GM18511 (cell line): ENCODE measurements around the gene USP7.

Experiments
- ATAC-seq: cut with Tn5 transposase; IDR thresholded peaks from one replicate; pipeline ENCODE4 v1.9.1; 2021; ENCODE audit warnings: mild to moderate bottlenecking, moderate library complexity; ENCODE audit not compliant: unreplicated experiment

Gene USP7

GRCh38 chr16:8865145-8865882, 98.4 kb downstream of the USP7 start:
- no peak for ATAC-seq

DNA sequence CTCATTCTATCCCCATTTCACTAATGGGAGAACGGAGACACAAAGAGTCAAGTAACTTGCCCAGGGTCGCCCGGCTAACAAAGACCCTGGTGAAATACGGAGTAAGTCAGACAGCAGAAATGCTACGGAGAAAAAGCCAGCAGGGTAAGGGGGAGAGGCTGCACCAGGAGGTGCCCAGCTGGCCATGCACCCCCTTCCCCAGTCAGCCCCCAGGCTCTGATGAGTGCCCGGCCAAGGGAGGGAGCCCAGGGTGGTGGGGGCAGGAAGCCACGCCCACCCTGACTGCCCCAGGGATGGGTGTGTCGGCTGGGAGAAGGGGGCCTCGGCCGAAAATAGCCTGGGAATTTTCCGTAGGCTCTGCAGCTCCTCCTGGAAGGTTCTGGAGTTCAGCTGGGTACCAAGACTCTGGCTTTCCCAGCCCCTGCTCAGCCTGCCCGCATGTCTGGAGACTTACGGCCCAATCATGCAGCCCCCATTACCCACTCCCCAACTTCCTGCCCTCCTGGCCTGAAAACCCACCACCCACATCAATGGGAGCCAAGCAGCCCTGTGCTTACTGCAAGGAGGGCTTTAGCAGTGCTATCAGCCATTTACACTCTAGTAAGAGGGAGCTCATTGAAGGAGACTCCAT, 99.1 kb downstream of the USP7 start:
- ATAC-seq, result no peak

DNA sequence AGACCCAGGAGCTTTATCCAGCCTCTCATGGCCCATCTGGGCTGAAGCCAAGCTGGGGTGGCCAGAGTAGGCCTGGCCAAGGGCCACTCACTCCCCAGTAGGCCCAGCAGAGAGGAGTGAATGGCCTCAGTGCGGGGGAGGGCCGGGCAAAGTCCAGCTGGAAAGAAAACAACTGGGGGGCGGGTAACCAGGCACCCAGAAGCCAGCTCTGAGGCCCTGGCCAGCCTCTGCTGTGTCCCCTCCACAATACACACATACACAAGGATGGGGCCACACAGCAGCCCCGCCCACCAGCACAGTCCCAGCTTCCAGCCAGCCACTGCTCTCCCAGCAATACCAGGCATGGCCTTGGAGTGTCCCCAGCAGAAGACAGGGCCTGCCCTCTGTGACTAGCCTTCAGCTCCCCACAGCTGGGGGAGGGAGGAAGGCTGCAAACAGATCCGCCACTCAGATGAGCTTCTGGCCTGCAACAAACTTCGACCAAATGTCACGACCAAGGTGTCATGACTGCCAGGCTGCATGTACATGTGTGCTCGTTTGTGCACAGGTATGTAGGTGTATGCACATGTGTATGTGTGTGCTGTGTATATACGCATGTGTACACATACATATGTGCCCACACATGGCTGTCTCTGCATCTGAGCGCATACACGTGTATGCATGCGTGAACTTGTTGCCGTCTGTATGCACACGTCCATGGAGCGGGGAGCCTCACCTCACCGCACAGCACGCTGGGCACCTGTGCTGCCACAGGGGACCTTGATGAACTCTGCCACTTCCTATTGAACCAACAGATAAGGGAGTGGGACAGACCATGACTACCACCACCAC, 99.9 kb downstream of the USP7 start:
- no peak for ATAC-seq

DNA sequence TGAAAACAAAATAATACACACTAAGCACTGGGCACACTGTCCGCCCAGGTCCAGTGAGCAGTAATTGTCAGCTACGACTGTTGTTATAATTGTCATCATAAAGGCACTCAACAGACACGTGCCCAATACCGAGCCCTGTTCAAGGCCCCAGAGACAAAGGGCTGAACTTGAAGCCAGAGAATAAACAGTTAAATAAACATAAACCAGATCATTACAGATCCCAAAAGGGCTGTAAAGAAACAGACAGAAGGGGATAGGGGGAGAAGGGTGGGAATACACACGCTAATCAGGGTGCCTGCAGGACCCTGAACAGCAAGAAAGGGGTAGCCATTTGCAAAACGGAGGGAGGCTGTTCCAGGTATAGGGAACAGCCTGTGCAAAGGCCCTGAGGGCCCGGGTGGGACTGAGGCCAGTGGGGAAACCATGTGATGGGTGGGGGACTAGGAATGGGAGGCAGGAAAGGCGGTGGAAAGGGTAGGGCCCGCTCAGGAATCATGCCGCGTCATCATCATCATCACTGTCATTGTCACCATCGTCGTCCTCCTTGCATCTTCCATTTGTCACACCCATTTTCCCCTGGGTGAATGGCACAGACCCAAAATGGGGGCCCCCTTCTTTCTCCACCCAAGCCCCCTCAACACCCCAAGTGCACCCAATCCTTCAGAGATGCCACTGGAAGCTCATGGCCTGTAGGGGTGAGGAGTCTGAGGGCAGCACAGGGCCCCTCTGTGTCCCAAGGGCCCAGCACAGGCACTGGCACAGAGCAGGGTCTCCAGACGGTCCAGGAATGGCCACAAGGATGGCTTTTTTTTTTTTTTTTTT, 101.2 kb downstream of the USP7 start:
- ATAC-seq, result no peak

DNA sequence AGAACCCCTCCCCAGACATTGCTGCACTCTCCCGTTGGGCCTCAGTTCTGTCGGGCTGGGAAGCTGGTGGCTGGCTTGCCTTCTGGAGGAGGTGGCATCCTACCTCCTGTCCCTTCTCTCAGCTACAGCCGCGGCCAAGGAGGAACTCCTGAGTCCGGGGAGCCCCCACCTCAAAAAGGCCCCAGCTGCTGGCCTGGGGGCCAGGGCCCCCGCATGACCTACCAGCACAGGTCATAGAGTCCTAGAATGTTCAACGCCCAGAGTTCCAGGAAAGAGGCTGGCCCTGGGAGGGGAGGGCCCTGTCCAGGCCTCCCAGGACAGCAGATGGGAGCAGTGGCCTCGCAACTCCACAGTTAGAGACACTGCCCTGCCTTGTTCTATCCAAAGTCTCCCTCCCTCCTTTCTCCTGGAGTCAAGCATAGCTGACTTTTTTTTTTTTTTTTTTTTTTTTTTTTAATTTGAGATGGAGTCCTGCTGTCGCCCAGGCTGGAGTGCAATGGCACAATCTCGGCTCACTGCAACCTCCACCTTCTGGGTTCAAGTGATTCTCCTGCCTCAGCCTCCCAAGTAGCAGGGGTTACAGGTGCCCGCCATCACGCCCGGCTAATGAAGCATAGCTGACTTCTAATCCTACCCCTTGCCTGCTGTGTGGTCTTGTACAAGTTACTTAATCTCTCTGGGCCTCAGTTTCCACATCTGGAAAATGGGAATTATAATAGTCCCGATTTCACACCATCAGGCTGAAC, 102.0 kb downstream of the USP7 start:
- no peak for ATAC-seq

- ATAC-seq, result no peak
These were observed 103.5 kb downstream of the USP7 start for GRCh38 chr16:8859913-8860881.

DNA sequence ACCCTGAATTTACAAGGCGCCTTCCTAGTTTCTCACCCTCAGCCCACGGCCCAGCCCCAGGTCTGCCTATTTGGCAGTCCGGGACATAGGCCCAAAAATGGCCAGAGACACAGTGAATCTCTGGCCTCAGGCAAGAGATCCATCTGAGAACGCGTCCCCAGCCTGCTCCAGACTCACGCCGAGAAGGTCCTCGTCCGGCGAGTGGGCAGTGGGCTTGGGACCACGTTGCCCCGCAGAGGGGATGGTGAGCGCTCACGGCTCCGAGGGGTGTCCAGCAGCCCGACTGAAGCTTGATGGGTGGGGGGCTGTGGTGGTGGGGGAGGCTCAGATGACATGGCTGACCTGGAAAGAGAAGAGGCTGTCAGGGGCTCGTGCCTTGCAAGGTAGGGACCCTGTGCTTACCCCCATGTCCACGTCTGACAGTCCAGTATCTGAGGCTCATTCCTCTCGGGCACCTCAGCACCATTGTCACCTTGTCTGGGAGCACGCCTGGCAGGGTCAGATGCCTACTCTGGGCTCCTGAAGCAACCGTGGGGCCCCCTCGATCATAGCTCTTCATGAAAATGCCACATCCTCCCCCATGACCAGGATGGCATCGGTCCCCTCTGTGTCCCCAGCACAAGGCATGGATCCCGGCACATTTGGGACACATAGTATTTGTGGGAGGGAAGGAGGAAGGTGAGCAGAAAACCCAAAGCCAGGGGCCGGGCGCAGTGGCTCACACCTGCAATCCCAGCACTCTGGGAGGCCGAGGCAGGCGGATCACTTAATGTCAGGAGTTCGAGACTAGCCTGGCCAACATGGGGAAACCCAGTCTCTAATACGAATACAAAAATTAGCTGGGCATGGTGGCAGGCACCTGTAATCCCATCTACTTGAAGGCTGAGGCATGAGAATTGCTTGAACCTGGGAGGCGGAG, 104.5 kb downstream of the USP7 start:
- ATAC-seq, result no peak

DNA sequence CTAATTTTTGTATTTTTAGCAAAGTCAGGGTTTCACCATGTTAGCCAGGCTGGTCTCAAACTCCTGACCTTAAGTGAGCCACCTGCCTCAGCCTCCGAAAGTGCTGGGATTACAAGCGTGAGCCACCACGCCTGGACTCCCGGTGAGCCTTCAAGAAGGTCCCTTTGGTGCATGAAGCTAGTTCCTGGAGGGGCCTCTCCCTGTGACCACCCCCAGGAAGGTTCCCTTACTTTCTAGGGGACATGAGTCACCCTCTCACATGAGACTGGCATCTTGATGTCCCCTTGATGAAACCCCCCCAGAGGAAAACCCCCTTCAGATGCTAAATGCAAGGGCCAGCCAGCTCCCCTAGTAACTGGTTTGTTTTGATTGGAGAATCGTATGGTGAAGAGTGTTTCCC, 107.7 kb downstream of the USP7 start:
- no peak for ATAC-seq

DNA sequence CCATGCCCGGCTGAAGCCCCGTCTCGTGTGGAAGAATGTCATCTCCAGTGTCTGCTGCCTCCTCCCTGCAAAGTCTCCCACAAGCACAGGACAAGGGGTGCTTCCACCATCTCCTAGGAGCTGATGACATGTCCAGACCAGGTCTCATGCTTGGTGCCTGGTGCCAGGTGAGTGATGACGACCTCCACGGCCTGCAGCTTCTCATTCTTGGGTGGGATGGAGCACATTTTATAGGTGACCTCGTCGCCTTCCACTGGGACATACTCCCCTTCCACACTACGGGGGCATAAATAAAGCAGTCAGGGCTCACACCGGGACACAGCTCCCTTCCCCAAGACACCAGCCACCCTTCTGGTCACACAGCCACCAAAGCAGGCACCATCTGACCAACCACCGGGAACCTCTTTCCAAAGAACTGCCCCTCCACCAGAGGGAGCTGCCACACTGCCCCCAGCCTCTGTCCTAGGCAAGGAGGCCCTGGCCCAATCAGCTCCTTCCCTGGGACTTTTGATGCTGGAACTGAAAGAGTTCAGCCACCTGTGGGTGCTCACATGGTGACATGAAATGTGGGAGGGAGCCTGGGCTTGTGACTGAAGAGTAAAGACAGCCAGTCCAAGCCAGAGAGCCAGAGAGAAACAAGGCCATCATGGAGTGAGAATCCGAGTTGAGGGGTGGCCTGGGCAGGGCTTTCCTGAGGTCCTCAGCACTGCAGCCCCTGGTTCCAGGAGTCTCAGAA, 108.5 kb downstream of the USP7 start:
- no peak for ATAC-seq

DNA sequence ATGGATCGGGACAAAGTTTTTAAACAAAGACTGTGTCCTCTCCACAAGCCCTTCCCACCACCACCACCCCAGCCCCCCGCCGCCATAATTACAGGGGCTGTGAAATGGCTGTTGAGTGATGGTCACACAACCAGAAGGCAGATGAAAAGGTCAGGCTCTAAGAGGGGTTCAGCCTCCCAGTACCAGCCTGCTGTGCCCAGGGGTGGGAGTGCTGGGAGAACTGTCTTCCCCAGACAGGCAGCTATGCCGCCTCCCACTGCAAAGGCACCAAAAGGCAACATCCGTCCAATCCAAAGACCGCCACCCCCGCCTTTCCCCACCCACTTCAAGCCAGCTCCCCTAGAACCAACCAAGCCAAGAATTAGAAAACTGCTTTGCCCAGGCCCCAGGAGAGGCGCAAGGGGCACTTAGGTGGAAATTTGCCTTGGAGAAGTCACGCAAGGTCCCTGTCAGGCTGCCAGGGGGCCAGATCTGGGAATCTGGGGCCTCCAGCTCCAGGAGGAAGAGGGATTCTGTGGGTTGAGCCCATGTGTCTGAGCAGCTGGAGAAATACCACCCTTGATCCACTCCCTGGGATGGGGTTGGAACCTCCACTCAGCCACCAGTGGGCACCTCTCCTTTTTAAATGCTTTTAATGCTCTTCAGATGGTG, 109.3 kb downstream of the USP7 start:
- no peak for ATAC-seq

- ATAC-seq, result no peak
These were observed 110.1 kb downstream of the USP7 start for GRCh38 chr16:8853611-8854010.

- ATAC-seq, result no peak
These were observed 110.6 kb downstream of the USP7 start for GRCh38 chr16:8853150-8853549.

DNA sequence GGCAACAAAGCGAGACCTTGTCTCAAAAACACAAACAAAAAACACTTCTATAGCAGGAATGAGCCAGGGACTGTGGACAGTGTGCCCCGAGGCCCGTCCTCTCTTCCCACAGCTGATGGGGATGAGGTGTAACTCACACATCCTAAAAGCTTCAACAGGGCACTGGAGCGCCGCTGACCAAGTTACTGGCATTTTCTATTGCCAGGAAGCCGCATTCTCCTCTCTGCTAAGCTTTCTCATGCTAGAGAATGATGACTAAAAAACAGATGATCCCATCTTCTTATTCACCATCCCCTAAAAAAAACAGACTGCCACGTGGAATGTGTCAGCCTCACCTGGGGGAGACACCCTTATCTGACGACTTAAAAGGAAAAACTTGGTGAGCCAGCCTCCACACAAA, 111.2 kb downstream of the USP7 start:
- ATAC-seq, result no peak

DNA sequence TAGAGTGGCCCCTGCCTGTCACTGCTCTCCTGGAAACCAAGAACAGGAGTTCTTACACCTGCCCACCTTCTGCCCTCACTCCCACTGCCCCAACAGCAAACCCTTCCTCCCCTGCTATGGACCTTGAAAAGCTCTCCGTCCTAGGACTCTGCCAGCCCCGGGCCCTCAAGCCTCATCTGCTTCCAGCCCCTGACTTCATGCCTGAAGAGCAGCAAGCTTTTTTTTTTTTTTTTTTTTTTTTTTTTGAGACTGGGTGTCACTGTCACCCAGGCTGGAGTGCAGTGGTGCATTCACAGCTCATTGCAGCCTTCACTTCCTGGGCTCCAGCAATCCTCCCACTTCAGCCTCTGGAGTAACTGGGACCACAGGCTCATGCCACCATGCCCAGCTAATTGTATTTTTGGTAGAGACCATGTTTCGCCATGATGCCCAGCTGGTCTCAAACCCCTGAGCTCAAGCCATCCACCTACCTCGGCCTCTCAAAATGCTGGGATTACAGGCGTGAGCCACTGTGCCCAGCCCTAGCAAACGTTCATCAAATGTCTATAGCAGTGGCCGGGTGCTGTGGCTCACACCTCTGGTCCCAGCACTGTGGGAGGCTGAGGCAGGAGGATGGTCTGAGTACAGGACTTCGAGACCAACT, 111.8 kb downstream of the USP7 start:
- ATAC-seq, result no peak

- ATAC-seq, result no peak
These were observed 113.3 kb downstream of the USP7 start for GRCh38 chr16:8850279-8850885.

- no peak for ATAC-seq
These were observed 114.2 kb downstream of the USP7 start for GRCh38 chr16:8849411-8850011.
